Esophagus squamous epithelium (tissue), 4 donors: ENCODE results near the gene OGFOD2.

Experiments
- CTCF ChIP-seq, 6 experiments: fragments of 450-650 bp in 4 of 6; fragments of 200-600 bp in 2 of 6; sonication (generic) in 2 of 6; IDR thresholded peaks; one replicate each; pipeline ENCODE4 v1.5.1; 2016 to 2019; ENCODE audit warnings: antibody characterized with exemption in 6 of 6, mild to moderate bottlenecking in 4 of 6, moderate library complexity in 4 of 6
- POLR2A ChIP-seq, 4 donors: fragments of 450-650 bp; IDR thresholded peaks; one replicate each; pipeline ENCODE4 v1.6.1; 2017; ENCODE audit warnings: antibody characterized with exemption in 4 of 4, mild to moderate bottlenecking in 4 of 4, moderate library complexity in 3 of 4

GRCh38 chr12:122985338-122986257 is 10.6 kb downstream of the OGFOD2 start:
- TF ChIP-seq CTCF (IDR thresholded peaks at IDR 0.05) (no peak), POLR2A (IDR thresholded peaks at IDR 0.05) (no peak)
